Measurements from ENCODE around the gene TMCO4.
"Not testable (repeated sequence)": the region's sequence is repeated elsewhere in the genome, so short reads cannot be mapped to it uniquely, and the experiment has no call there.

Gene TMCO4

DNA sequence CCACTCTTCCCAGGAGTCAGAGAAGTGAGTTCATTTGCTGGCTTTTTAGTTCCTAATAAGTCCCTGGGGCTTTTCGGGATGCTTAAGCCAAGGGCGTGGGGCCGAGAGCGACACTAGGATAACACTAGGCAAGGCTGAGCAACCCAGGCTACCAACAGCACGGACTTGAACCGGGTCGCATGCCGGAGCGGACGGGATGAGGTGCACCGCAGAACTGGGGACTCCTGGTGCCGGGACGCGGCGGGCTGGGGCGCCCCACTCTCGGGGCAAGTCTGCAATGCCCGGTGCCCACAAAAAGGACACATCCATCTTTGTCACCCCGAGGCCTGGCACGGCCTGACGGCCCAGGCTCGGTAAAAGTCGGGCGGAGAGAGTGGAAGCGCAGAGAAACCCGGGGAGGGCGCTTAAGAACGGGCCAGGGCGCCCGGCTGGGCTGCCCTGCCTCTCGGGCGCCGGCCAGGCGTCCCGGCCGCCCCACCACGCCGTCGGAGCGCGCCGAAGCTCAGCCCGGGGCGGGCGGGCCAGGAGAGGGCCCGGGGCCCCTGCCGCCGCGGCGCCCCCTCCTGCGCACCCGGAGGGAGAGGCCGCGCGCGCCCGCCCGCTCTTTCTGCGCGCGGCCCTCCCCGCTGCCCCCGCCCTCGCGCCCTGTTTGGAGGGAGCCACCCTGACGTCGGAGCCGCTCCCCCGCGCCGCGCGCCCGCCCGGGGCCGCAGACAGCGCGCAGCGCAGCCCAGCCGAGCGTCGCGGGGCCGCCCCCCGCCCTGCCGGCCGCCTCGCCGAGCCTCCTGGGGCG lies 155.9 kb downstream of the TMCO4 start, which contains the start of gene NBL1 (continued):
- no peak for TF ChIP-seq CSRNP3 (CRISPR knock-in tag; IDR thresholded peaks at IDR 0.05)

GRCh38 chr1:19643121-19643520 lies 156.6 kb downstream of the TMCO4 start:
- ATAC-seq, result no peak
- TF ChIP-seq ARNTL (CRISPR knock-in tag; IDR thresholded peaks at IDR 0.05; ENCODE audit: borderline replicate concordance, low read depth) (no peak), ZNF70 (CRISPR knock-in tag; IDR thresholded peaks at IDR 0.05) (no peak), ISL1 (CRISPR knock-in tag; IDR thresholded peaks at IDR 0.05) (no peak), BACH2 (CRISPR knock-in tag; IDR thresholded peaks at IDR 0.05; ENCODE audit: borderline replicate concordance) (no peak), ZC3H10 (CRISPR knock-in tag; IDR thresholded peaks at IDR 0.05) (no peak), ESRRG (CRISPR knock-in tag; IDR thresholded peaks at IDR 0.05) (no peak), ZFP3 (CRISPR knock-in tag; IDR thresholded peaks at IDR 0.05) (no peak), PPARA (CRISPR knock-in tag; IDR thresholded peaks at IDR 0.05; ENCODE audit: borderline replicate concordance) (no peak)
- TF ChIP-seq, protein P1, sequence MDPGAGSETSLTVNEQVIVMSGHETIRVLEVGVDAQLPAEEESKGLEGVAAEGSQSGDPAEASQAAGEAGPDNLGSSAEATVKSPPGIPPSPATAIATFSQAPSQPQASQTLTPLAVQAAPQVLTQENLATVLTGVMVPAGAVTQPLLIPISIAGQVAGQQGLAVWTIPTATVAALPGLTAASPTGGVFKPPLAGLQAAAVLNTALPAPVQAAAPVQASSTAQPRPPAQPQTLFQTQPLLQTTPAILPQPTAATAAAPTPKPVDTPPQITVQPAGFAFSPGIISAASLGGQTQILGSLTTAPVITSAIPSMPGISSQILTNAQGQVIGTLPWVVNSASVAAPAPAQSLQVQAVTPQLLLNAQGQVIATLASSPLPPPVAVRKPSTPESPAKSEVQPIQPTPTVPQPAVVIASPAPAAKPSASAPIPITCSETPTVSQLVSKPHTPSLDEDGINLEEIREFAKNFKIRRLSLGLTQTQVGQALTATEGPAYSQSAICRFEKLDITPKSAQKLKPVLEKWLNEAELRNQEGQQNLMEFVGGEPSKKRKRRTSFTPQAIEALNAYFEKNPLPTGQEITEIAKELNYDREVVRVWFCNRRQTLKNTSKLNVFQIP (CRISPR knock-in tag; IDR thresholded peaks at IDR 0.05; ENCODE audit: borderline replicate concordance, low read depth), result no peak

GRCh38 chr1:19640363-19641316 lies 159.1 kb downstream of the TMCO4 start:
- TF ChIP-seq ZNF70 (CRISPR knock-in tag; IDR thresholded peaks at IDR 0.05) (no peak), TSHZ2 (CRISPR knock-in tag; IDR thresholded peaks at IDR 0.05) (no peak), ESRRG (CRISPR knock-in tag; IDR thresholded peaks at IDR 0.05) (no peak), TCF4 (CRISPR knock-in tag; IDR thresholded peaks at IDR 0.05; ENCODE audit: borderline replicate concordance) (0 out of 2 replicates have a peak, but pooled peaks have one; percentile 19), TOX (CRISPR knock-in tag; IDR thresholded peaks at IDR 0.05; ENCODE audit: borderline replicate concordance) (no peak)
- TF ChIP-seq, protein P2, sequence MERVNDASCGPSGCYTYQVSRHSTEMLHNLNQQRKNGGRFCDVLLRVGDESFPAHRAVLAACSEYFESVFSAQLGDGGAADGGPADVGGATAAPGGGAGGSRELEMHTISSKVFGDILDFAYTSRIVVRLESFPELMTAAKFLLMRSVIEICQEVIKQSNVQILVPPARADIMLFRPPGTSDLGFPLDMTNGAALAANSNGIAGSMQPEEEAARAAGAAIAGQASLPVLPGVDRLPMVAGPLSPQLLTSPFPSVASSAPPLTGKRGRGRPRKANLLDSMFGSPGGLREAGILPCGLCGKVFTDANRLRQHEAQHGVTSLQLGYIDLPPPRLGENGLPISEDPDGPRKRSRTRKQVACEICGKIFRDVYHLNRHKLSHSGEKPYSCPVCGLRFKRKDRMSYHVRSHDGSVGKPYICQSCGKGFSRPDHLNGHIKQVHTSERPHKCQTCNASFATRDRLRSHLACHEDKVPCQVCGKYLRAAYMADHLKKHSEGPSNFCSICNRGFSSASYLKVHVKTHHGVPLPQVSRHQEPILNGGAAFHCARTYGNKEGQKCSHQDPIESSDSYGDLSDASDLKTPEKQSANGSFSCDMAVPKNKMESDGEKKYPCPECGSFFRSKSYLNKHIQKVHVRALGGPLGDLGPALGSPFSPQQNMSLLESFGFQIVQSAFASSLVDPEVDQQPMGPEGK (CRISPR knock-in tag; IDR thresholded peaks at IDR 0.05; ENCODE audit: borderline replicate concordance), result no peak
- peak; percentile 47 for ATAC-seq

DNA sequence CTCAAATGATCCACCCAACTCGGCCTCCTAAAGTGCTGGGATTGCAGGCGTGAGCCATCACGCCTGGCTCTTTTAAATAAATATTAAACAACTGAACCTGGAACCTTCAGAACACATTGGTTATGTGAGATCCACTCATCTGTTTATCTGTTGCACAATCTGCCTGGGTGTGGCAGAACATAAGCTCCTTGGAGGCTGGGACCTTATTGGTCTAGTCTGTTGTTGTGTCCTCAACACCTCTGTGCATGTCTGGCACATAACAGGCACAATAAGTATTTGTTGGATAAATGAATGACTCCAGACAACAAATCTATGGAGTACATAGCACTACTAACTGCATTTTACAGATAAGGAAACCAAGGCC lies 159.7 kb downstream of the TMCO4 start:
- no peak for ATAC-seq

GRCh38 chr1:19639228-19639627 lies 160.5 kb downstream of the TMCO4 start:
- ATAC-seq, result not testable (repeated sequence)

More for the DNA sequence above, 159.7 kb downstream of the TMCO4 start:
- TF ChIP-seq TOX (CRISPR knock-in tag; IDR thresholded peaks at IDR 0.05; ENCODE audit: borderline replicate concordance), result no peak
